Neuronal stem cell (in vitro differentiated cells): ENCODE data around the gene ZNRD2.

Source experiments
- DNase-seq: peaks from one replicate; pipeline ENCODE4 v3.0.0-alpha.2; 2013; ENCODE audit warnings: low spot score
- H2AFZ ChIP-seq: one replicate; pipeline ENCODE4 v1.6.1; 2013; ENCODE audit warnings: mild to moderate bottlenecking, low read length, inconsistent platforms
- H2AK5ac ChIP-seq: 2 replicates; pipeline ENCODE4 v1.6.1; 2013; ENCODE audit warnings: low read depth, mild to moderate bottlenecking, inconsistent platforms, low read length, moderate library complexity, mixed read lengths
- H2BK120ac ChIP-seq: 2 replicates; pipeline ENCODE4 v1.6.1; 2013; ENCODE audit warnings: low read depth, mild to moderate bottlenecking, inconsistent platforms, low read length, moderate library complexity, mixed read lengths
- H2BK12ac ChIP-seq: one replicate; pipeline ENCODE4 v1.6.1; 2013; ENCODE audit warnings: low read length, inconsistent platforms
- H2BK15ac ChIP-seq: 2 replicates; pipeline ENCODE4 v1.6.1; 2013; ENCODE audit warnings: mild to moderate bottlenecking, low read length, inconsistent platforms, mixed read lengths
- H2BK5ac ChIP-seq: one replicate; pipeline ENCODE4 v1.6.1; 2013; ENCODE audit warnings: inconsistent platforms, mild to moderate bottlenecking, low read length, moderate library complexity
- H3K14ac ChIP-seq: one replicate; pipeline ENCODE4 v1.6.1; 2013; ENCODE audit warnings: low read length, inconsistent platforms
- H3K18ac ChIP-seq: 2 replicates; pipeline ENCODE4 v1.6.1; 2013; ENCODE audit warnings: low read length, inconsistent platforms
- H3K23ac ChIP-seq: 2 replicates; pipeline ENCODE4 v1.6.1; 2013; ENCODE audit warnings: low read depth, mild to moderate bottlenecking, mixed read lengths, low read length, inconsistent platforms; ENCODE audit not compliant: poor library complexity
- H3K27ac ChIP-seq: replicated peaks from 3 replicates; pipeline ENCODE4 v1.5.1; 2013; ENCODE audit warnings: low read length, inconsistent platforms
- H3K27me3 ChIP-seq, 3 experiments: 2 replicates each; pipeline ENCODE4 v1.6.1; 2013; ENCODE audit warnings: low read length in 3 of 3, mild to moderate bottlenecking in 2 of 3, inconsistent platforms in 1 of 3, low read depth in 1 of 3, mixed read lengths in 1 of 3, moderate library complexity in 1 of 3; ENCODE audit not compliant: control insufficient read depth in 3 of 3, insufficient read depth in 3 of 3
- H3K36me3 ChIP-seq, 2 donors: replicated peaks in 1 of 2; 2 replicates each; pipeline ENCODE4 v1.6.1; 2013; ENCODE audit warnings: low read length in 2 of 2; ENCODE audit not compliant: control insufficient read depth in 2 of 2, insufficient read depth in 2 of 2
- H3K4ac ChIP-seq: 2 replicates; pipeline ENCODE4 v1.6.1; 2013; ENCODE audit warnings: inconsistent platforms, mild to moderate bottlenecking, low read length, moderate library complexity
- H3K4me1 ChIP-seq, 2 donors: 1 replicate in 1 of 2; 2 replicates in 1 of 2; pipeline ENCODE4 v1.6.1; 2013; ENCODE audit warnings: low read length in 2 of 2, low read depth in 1 of 2; ENCODE audit not compliant: control insufficient read depth in 2 of 2, insufficient read depth in 1 of 2
- H3K4me2 ChIP-seq: one replicate; pipeline ENCODE4 v1.6.1; 2013; ENCODE audit warnings: mild to moderate bottlenecking, low read length, inconsistent platforms; ENCODE audit not compliant: insufficient read depth, poor library complexity, severe bottlenecking
- H3K4me3 ChIP-seq, 2 donors: 2 replicates each; pipeline ENCODE4 v1.5.1; 2013; ENCODE audit warnings: low read length in 2 of 2, mild to moderate bottlenecking in 2 of 2, inconsistent platforms in 1 of 2, moderate library complexity in 1 of 2
- H3K79me1 ChIP-seq: one replicate; pipeline ENCODE4 v1.6.1; 2013; ENCODE audit warnings: low read depth, mild to moderate bottlenecking, inconsistent platforms, low read length, moderate library complexity
- H3K9ac ChIP-seq: one replicate; pipeline ENCODE4 v1.6.1; 2013; ENCODE audit warnings: mild to moderate bottlenecking, low read depth, low read length, inconsistent platforms; ENCODE audit not compliant: poor library complexity
- H3K9me3 ChIP-seq, 2 donors: replicated peaks in 1 of 2; 2 replicates each; pipeline versions ENCODE3 to v1.6.1; 2013; ENCODE audit warnings: low read length in 2 of 2, mild to moderate bottlenecking in 2 of 2, inconsistent platforms in 1 of 2, low read depth in 1 of 2, mixed read lengths in 1 of 2, moderate library complexity in 1 of 2; ENCODE audit not compliant: control insufficient read depth in 2 of 2, insufficient read depth in 1 of 2
- H4K8ac ChIP-seq: one replicate; pipeline ENCODE4 v1.6.1; 2013; ENCODE audit warnings: low read depth, mild to moderate bottlenecking, inconsistent platforms, low read length, moderate library complexity
- H4K91ac ChIP-seq: one replicate; pipeline ENCODE4 v1.6.1; 2013; ENCODE audit warnings: low read length, low read depth, mild to moderate bottlenecking, inconsistent platforms; ENCODE audit not compliant: poor library complexity
- WGBS, 2 donors: extraction: QIAGEN DNeasy Blood & Tissue Kit; methylation state at CpG; one replicate each; pipeline ENCODE4 v1.1.7; 2013; ENCODE audit warnings: missing lambda C conversion rate in 2 of 2, mixed read lengths in 1 of 2; ENCODE audit not compliant: insufficient read length in 2 of 2, insufficient replicate concordance in 1 of 2; ENCODE audit errors: extremely low coverage in 2 of 2; 5-methylcytosine and 5-hydroxymethylcytosine counted together

The ZNRD2 gene

DNA sequence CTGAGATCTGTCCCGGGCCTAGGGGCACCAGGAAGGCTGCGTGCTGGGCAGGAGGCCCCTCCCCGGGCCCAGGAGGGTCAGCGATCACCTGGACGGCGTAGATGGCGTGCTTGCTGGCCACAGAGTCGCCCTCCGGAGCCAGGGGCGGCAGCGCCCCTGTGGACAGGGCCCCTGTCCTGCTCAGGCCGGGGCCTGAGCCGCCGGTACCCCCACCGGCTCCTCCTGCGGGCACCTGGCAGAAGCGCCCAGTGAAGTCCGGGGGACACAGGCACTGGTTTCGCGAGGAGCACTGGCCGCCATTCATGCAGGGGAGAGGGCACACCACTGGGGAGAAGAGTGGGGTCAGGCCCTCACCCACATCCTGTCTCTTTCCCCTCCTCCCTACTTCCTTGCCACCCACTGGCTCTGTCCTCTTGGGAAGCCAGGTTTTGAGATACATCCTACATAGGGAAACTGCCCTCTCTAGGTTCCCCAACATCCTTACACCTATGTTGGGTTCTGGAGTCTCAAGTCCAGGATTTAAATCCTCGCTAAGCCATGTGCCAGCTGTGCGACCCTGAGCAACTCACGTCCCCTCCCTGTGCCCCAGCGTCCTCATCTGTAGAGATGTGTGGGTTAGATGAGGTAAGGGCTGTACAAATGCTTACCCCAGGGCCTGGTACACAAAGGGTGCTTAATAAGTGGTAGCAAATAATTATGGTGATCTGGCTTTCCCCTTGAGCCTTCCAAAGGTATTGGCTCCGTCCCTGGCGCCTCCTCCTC, 16.0 kb upstream of the ZNRD2 start:
- peaks cover 0 to 14% (median 0%) of the 10 kb centered on the region in 3 experiments for H3K27me3 ChIP-seq
- H3K4ac ChIP-seq = peak overlapping the region; percentile 76
- peak overlapping the region; percentile 77 for H2BK12ac ChIP-seq
- peak overlapping the region; percentile 75 for H3K4me2 ChIP-seq
- peaks cover 0 to 7% of the 10 kb centered on the region in 2 donors for H3K36me3 ChIP-seq
- no peak overlapping the region for H4K8ac ChIP-seq
- peak overlapping the region; percentile 85 for H3K18ac ChIP-seq
- H3K9ac ChIP-seq = peak overlapping the region; percentile 72
- DNase-seq = no peak
- H3K4me3 ChIP-seq = no peak overlapping the region
- peak overlapping the region; percentile 64 for H4K91ac ChIP-seq
- no peak overlapping the region for H2AFZ ChIP-seq
- H3K4me1 ChIP-seq = peaks cover 23% of the 10 kb centered on the region in 2 donors
- peak overlapping the region; percentile 93 for H2AK5ac ChIP-seq
- H3K27ac ChIP-seq = no peak overlapping the region
- H3K9me3 ChIP-seq = no peaks in the 10 kb centered on the region
- H3K23ac ChIP-seq = no peak overlapping the region
- H2BK5ac ChIP-seq = peak overlapping the region; percentile 56
- H2BK15ac ChIP-seq = peak overlapping the region; percentile 65
- no CpG with 5 or more reads among the region's 27 CpGs for WGBS, 2 donors
- H2BK120ac ChIP-seq = no peak overlapping the region
- no peaks in the 10 kb centered on the region for H3K79me1 ChIP-seq
- H3K14ac ChIP-seq = no peak overlapping the region

DNA sequence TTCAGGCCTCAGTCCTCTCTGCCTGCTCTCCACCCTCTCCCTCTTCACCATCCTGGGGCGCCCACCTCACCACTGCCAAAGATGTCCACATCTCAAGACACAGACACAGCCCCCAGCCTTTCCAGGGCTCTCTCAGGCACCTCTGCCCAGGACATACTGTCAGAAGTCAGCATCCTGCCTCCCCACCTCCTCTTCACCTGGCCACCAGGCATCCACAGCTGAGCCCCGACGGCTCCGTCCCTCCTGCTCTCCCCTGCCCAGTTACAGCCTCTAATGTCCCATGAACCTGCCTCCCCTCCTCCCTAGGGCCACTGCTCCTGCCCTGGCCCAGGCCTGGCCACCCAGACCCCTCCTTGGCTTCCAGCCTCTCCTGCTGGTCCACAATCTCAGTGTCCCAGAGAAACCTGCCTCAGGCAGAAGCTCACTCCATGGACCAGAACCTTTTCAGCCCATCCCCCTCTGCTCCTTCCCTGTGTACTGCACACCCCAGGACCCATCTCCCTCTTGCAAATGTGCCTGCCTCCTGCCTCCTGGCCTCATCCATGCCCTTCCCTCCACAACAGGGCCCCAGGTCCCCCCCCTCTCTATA, 15.3 kb upstream of the ZNRD2 start:
- H3K4me1 ChIP-seq = peaks cover 25 to 28% of the 10 kb centered on the region in 2 donors
- H3K27me3 ChIP-seq = peaks cover 0 to 13% (median 0%) of the 10 kb centered on the region in 3 experiments
- no peak overlapping the region for H3K9ac ChIP-seq
- no peak overlapping the region for H4K8ac ChIP-seq
- no peak overlapping the region for H3K4ac ChIP-seq
- peak overlapping the region; percentile 65 for H2BK15ac ChIP-seq
- no CpG with 5 or more reads among the region's 4 CpGs for WGBS, 2 donors
- H3K18ac ChIP-seq = peak overlapping the region; percentile 50
- no peak for DNase-seq
- no peak overlapping the region for H2BK120ac ChIP-seq
- H3K14ac ChIP-seq = peak overlapping the region; percentile 42
- no peak overlapping the region for H4K91ac ChIP-seq
- peak overlapping the region in 1 of 2 donors; percentile 12 for H3K4me3 ChIP-seq
- no peak overlapping the region for H2AFZ ChIP-seq
- no peak overlapping the region for H3K27ac ChIP-seq
- H2BK5ac ChIP-seq = no peak overlapping the region
- H3K4me2 ChIP-seq = no peak overlapping the region
- peak overlapping the region; percentile 79 for H2BK12ac ChIP-seq
- H3K23ac ChIP-seq = peak overlapping the region; percentile 20
- peaks cover 0 to 3% of the 10 kb centered on the region in 2 donors for H3K36me3 ChIP-seq
- peak overlapping the region; percentile 30 for H2AK5ac ChIP-seq
- no peaks in the 10 kb centered on the region for H3K9me3 ChIP-seq
- no peaks in the 10 kb centered on the region for H3K79me1 ChIP-seq

DNA sequence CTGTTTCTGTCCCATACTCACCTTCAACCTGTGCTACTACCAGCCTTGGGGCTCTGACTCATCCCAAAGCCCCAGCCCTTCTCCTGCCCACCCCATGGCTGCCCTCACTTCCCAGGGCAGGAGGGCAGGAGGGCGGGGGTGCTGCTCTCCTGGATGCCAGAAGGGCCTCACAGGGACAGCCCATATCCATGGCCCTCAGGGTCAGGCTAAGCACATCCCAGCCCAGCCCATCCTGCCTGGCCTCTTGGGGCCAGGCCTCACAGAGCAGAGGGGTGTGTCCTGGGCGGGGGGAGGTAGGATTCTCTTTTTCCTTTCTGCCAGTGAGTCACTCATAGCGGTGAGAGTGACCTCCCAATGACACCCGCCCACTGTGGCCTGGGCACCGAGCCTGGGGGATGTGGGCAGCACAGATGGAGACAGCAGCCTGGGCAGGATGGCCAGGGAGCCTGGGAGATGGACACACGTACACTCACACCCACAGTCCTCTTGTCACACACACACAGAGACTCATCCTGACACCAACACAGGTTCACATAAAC, 14.5 kb upstream of the ZNRD2 start:
- H4K8ac ChIP-seq = no peak overlapping the region
- H3K9ac ChIP-seq = no peak overlapping the region
- H3K9me3 ChIP-seq = no peaks in the 10 kb centered on the region
- no peak overlapping the region for H3K4me3 ChIP-seq
- H2AFZ ChIP-seq = no peak overlapping the region
- peaks cover 32 to 35% of the 10 kb centered on the region in 2 donors for H3K4me1 ChIP-seq
- no peak overlapping the region for H3K4ac ChIP-seq
- H2BK12ac ChIP-seq = no peak overlapping the region
- H3K14ac ChIP-seq = no peak overlapping the region
- no CpG with 5 or more reads among the region's 6 CpGs for WGBS, 2 donors
- H3K18ac ChIP-seq = peak overlapping the region; percentile 5
- DNase-seq = no peak
- H3K4me2 ChIP-seq = no peak overlapping the region
- H2BK15ac ChIP-seq = peak overlapping the region; percentile 65
- peak overlapping the region; percentile 83 for H2BK5ac ChIP-seq
- peaks cover 0 to 13% (median 0%) of the 10 kb centered on the region in 3 experiments for H3K27me3 ChIP-seq
- H2AK5ac ChIP-seq = peak overlapping the region; percentile 85
- H3K36me3 ChIP-seq = peaks cover 0 to 3% of the 10 kb centered on the region in 2 donors
- H3K79me1 ChIP-seq = no peaks in the 10 kb centered on the region
- H3K27ac ChIP-seq = no peak overlapping the region
- H4K91ac ChIP-seq = no peak overlapping the region
- H2BK120ac ChIP-seq = no peak overlapping the region
- H3K23ac ChIP-seq = peak overlapping the region; percentile 59
